HUDEP-2 (cell line): Measurements from ENCODE around the gene KLC3.

Source experiments
- DNase-seq, 76 experiments: peaks; one replicate each; lab custom pipeline; 2025; ENCODE audit not compliant: unreplicated experiment in 76 of 76; lab: John Stamatoyannopoulos, UW

KLC3 gene

GRCh38 chr19:45347570-45348366 is 7.2 kb downstream of the KLC3 start:
- DNase-seq, result no peak

- DNase-seq, result no peak
Observed at GRCh38 chr19:45348367-45349125, 8.0 kb downstream of the KLC3 start.

DNA sequence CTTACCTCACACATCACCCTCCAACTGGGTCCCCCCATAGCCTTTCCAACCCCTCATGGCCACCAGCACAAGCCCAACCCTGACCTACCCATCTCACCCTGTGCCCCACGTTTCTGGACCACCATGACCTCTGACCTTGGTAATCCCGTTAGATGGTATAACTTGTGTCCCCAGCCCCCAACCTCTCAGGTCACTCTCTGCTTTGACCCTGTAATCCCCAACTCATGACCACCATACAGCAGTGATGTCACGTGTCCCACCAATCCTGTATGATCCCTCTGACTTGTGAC is 8.5 kb downstream of the KLC3 start:
- no peak for DNase-seq

- DNase-seq, result no peak
Observed at GRCh38 chr19:45349430-45349941, 8.9 kb downstream of the KLC3 start.

GRCh38 chr19:45350477-45351058 is 10.0 kb downstream of the KLC3 start:
- no peak for DNase-seq

GRCh38 chr19:45351401-45351952 is 10.9 kb downstream of the KLC3 start:
- no peak for DNase-seq

- no peak for DNase-seq
Observed at GRCh38 chr19:45352062-45352461, 11.5 kb downstream of the KLC3 start.

GRCh38 chr19:45352471-45352870 is 11.9 kb downstream of the KLC3 start:
- no peak for DNase-seq

DNA sequence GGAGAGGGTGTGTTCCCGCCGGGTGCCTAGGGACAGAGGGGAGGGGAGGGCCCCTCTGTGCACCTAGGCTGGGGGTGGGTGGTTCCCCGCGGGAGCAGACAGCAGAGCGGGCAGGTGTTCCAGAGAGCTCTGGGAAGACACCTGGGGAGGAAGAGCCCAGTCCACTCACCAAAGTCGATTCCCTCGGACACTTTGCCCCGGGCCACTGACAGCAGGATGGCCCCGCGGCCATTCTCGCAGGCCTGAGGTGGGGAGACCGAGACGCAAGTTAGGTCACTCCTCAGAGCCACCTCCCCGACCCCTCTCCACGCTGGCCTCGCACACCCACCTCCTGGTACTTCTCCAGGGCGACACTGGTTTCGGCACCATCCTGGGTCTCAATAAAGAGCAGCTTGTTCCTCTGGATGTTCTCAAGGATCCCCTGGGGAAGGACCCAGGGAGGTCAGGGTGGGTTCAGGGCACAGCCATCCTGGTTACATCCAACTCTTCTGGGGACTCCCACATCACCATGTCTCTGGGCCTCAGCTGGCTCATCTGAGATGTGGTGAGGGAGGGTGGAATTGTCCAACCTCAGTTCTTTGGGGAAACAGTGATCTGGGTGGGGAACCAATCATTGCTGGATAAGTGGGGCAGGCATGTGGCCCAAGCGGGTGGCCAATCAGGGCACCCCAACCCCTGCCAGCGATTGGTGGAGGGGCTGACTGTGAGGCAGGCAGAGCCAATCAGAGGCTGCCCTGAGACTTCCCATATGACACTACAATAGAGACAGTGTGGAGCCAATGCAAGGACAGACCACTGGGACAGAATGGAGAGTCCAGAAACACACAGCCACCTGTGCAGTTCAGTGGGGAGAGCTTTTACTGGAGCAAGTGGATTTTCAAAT is 12.6 kb downstream of the KLC3 start:
- DNase-seq, result no peak

DNA sequence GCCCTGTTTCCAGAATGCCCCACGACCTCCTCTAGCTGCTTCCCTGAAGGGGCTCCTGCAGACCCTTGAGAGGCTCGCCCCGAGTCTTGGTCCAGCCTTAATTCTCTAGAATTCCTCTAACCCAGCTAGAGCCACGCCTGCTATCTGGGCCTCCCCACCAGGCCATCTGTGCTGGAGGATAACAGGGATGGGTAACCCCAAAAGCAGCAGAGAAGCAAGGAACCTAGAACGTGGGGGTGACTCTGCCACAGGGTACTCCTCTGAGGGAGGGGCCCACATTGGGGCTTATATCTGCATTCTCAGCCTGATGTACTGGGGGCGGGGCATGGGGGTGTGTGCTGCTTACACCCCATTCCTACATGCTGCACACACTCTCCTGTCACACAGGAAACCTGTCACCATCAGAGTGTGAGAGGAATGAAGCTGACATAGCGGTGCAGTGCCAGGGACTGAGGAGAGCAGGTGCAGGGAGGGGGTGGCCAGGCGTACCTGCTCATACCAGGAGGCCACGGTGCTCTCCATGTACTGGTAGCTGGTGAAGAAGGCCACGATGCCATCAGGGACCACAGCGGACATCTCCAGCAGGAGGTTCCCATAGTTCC is 13.8 kb downstream of the KLC3 start:
- peak in 19 of 76 experiments; percentile 18 to 73 (median 34) for DNase-seq

DNA sequence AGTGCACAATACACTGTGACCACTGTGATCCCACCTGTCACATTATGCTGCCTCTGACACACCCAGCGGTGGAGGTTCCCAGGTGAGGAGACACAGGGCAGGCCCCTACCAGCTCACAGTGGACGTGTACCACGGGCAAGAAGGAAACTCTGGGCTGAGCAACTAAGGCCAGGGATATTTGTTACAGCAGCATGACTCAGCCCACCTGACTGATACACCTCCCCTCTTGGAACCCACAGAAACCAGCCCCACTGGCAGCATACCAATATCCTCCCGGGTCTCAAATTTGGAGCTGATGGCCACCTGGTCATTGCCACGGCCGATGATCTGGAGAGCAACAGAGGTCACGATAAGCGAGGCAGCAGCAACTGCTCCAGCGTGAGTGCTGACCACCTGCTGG is 14.9 kb downstream of the KLC3 start:
- DNase-seq, result no peak

GRCh38 chr19:45355910-45356309 is 15.4 kb downstream of the KLC3 start:
- DNase-seq, result no peak

GRCh38 chr19:45356760-45357444 is 16.4 kb downstream of the KLC3 start:
- peak in 5 of 76 experiments; percentile 6 to 22 (median 16) for DNase-seq

DNA sequence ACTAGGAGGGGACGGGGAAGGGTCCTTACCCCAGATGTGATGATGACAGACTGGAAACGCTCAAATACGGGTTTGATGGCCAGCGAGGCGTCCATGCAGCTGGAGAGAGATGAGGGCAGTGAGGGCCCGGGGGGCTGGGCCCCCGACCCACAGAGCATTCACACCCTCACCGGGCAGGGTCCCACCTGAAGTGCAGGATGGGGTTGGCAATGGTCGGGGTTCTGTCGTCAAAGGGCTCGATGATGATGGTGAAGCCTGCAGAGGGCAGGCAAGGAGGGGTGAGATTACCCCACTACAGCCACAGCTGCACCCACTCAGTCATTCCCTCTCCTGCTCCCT is 16.9 kb downstream of the KLC3 start:
- no peak for DNase-seq

GRCh38 chr19:45358213-45358792 is 17.8 kb downstream of the KLC3 start:
- DNase-seq, result no peak

GRCh38 chr19:45361608-45362007 is 21.1 kb downstream of the KLC3 start:
- no peak for DNase-seq

DNA sequence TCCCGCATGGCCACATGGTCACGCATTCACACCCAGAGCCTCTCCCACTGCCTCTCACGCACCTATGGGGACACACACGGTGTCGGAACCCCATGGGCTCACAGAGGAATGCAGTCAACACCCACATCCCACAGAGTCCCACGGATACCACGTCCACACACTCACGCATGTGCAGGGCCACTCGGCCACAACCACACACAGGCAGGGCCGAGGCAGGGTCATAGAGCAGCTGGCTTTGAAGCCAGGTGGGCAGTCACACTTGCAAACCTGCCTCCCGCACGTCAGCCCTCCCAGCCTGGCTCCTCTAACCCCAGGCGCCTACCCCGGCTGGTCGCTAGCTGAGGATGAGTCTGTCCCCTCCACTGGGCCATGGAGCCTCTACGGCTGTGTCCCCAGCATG is 21.7 kb downstream of the KLC3 start:
- no peak for DNase-seq

GRCh38 chr19:45363861-45364459 is 23.4 kb downstream of the KLC3 start:
- no peak for DNase-seq

DNA sequence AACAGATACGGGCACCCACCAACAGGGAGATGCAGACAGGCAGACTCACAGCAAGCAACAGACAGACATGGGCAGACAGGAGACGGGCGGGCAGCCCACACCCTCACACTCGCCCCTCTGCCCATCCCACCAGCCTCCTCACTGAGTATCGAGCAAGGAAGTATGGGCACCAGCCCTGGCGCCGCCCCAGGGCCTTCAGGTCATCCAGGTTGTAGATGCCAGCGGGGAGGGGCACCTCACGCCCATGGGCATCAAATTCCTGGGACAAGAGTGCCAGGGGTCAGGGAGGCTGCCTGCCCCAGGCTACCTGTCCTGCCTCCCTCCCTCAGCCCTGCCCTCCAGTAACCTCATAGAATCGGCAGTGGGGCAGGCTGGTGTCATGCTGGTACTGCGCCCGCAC is 24.1 kb downstream of the KLC3 start:
- DNase-seq, result no peak
